ENCODE data around the gene HOXB8.

Gene HOXB8

DNA sequence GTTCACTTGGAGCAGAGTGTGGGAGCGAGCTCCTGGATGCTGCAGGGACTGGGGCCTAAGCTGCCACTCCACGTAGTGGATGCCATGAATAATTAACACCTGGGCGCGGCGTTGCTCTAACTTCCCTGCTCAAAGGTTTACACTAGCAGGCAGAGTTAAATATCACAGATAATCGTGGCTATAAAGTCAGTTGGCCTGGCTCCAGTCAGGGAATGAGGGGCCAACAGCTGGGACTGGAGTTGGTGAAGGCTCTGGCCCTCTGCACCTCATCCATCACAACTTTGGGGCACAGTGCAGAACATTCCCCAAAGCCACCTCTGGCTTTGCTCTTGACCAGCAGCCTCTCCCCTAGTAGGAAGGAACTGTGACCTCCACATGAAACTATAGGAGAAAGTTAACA, 47.9 kb downstream of the HOXB8 start:
- Histone ChIP-seq H3K27me3 (ENCODE audit: insufficient read depth, low read length) (no peaks in the 10 kb centered on the region), H3K36me3 (ENCODE audit: insufficient read depth, low read length) (no peaks in the 10 kb centered on the region), H4K20me1 (ENCODE audit: insufficient read depth, low read length) (no peaks in the 10 kb centered on the region), H3K9me3 (ENCODE audit: low read length) (no peaks in the 10 kb centered on the region), H3K79me2 (ENCODE audit: insufficient read depth, low read length) (no peaks in the 10 kb centered on the region), H3K9ac (ENCODE audit: low read length) (no peak overlapping the region), H2AFZ (ENCODE audit: low read length) (no peak overlapping the region), H3K4me1 (ENCODE audit: insufficient read depth, low read length, severe bottlenecking) (no peaks in the 10 kb centered on the region), H3F3A (ENCODE audit: insufficient read depth, low read length) (no peaks in the 10 kb centered on the region), H3K4me3 (ENCODE audit: low read depth, low read length, poor library complexity, severe bottlenecking) (no peak overlapping the region), H3K27ac (ENCODE audit: low read depth, low read length, poor library complexity, severe bottlenecking) (no peak overlapping the region), H3K4me2 (ENCODE audit: low read length) (no peak overlapping the region), H3K9me2 (ENCODE audit: low read depth, low read length) (no peaks in the 10 kb centered on the region)
- TF ChIP-seq EZH2 (IDR thresholded peaks at IDR 0.05; ENCODE audit: borderline replicate concordance, low read length), result no peak
- TF ChIP-seq, protein P1, sequence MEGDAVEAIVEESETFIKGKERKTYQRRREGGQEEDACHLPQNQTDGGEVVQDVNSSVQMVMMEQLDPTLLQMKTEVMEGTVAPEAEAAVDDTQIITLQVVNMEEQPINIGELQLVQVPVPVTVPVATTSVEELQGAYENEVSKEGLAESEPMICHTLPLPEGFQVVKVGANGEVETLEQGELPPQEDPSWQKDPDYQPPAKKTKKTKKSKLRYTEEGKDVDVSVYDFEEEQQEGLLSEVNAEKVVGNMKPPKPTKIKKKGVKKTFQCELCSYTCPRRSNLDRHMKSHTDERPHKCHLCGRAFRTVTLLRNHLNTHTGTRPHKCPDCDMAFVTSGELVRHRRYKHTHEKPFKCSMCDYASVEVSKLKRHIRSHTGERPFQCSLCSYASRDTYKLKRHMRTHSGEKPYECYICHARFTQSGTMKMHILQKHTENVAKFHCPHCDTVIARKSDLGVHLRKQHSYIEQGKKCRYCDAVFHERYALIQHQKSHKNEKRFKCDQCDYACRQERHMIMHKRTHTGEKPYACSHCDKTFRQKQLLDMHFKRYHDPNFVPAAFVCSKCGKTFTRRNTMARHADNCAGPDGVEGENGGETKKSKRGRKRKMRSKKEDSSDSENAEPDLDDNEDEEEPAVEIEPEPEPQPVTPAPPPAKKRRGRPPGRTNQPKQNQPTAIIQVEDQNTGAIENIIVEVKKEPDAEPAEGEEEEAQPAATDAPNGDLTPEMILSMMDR (IDR thresholded peaks at IDR 0.05; ENCODE audit: low read length), result no peak

DNA sequence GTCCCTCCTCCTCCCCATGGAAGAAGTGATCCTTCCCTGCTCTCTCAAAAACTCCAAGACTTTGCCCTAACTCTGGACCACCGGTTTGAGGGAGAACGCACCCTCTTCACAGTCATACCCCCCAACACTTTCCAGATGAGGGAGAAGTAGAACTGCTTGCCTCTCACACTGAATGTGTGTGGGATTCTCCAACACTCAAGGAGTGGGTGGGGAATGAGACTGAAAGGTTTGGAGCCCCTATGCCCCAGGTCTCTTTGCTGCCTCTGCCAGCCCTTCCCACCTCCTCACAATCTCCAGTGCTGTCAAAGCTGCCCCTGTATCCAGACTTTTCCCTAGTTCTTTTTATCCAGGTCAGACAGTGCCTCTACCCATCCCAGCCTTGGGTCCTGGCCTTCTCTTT, 48.4 kb downstream of the HOXB8 start:
- Histone ChIP-seq H3F3A (ENCODE audit: insufficient read depth, low read length) (no peaks in the 10 kb centered on the region), H3K36me3 (ENCODE audit: insufficient read depth, low read length) (no peaks in the 10 kb centered on the region), H3K4me2 (ENCODE audit: low read length) (no peak overlapping the region), H3K4me1 (ENCODE audit: insufficient read depth, low read length, severe bottlenecking) (no peaks in the 10 kb centered on the region), H3K9me3 (ENCODE audit: low read length) (no peaks in the 10 kb centered on the region), H2AFZ (ENCODE audit: low read length) (no peak overlapping the region), H3K9ac (ENCODE audit: low read length) (no peak overlapping the region), H3K27me3 (ENCODE audit: insufficient read depth, low read length) (no peaks in the 10 kb centered on the region), H3K4me3 (ENCODE audit: low read depth, low read length, poor library complexity, severe bottlenecking) (no peak overlapping the region), H3K9me2 (ENCODE audit: low read depth, low read length) (no peaks in the 10 kb centered on the region), H3K79me2 (ENCODE audit: insufficient read depth, low read length) (no peaks in the 10 kb centered on the region), H3K27ac (ENCODE audit: low read depth, low read length, poor library complexity, severe bottlenecking) (no peak overlapping the region), H4K20me1 (ENCODE audit: insufficient read depth, low read length) (no peaks in the 10 kb centered on the region)
- TF ChIP-seq, protein P1 (IDR thresholded peaks at IDR 0.05; ENCODE audit: low read length), result no peak
- TF ChIP-seq EZH2 (IDR thresholded peaks at IDR 0.05; ENCODE audit: borderline replicate concordance, low read length), result no peak

DNA sequence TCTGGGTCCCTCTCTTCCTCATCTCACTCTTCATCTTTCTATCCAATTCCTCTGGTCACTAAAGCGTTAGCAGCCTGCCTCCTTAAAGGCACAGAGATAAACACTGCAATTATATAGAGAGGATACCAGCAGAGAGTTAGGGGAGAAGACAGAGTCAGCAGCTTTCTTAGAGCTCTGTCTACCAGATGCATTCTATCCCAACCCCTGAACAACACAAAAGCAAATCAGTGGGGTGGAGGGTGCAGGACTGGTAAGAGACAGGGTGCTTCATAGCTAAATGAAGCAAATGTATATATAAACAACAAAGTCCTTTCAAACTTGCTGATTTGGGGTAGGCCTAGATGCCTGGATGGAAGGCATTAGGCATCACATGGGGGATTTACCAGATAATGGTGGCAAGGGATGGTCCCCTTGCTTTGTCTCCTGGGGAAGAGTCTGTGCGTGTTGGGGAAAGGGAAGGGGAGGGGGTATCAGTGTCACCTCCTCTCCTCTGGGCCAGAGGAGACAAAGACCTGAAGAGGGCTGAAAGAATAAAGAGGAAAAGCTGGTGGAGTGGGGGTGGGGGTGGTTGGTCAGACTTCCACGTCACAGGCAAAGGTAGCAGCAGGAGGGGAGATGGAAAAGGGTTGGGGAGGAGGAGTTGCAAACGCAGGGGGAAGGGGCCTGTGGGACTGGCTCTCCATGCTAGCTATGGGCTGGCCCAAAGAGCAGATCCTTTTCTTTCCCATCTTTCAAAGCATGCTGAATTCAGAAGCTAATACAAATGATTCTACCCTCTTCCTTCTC, 49.0 kb downstream of the HOXB8 start:
- no peaks in the 10 kb centered on the region for H3K36me3 ChIP-seq (ENCODE audit: insufficient read depth, low read length)
- H2AFZ ChIP-seq (ENCODE audit: low read length), result no peak overlapping the region
- no peaks in the 10 kb centered on the region for H3K9me3 ChIP-seq (ENCODE audit: low read length)
- no peak overlapping the region for H3K4me2 ChIP-seq (ENCODE audit: low read length)
- no peaks in the 10 kb centered on the region for H4K20me1 ChIP-seq (ENCODE audit: insufficient read depth, low read length)
- no peak for TF ChIP-seq EZH2 (IDR thresholded peaks at IDR 0.05; ENCODE audit: borderline replicate concordance, low read length)
- TF ChIP-seq, protein P1 (IDR thresholded peaks at IDR 0.05; ENCODE audit: low read length), result no peak
- no peaks in the 10 kb centered on the region for H3K27me3 ChIP-seq (ENCODE audit: insufficient read depth, low read length)
- no peak overlapping the region for H3K4me3 ChIP-seq (ENCODE audit: low read depth, low read length, poor library complexity, severe bottlenecking)
- no peak overlapping the region for H3K27ac ChIP-seq (ENCODE audit: low read depth, low read length, poor library complexity, severe bottlenecking)
- H3F3A ChIP-seq (ENCODE audit: insufficient read depth, low read length), result no peaks in the 10 kb centered on the region
- no peaks in the 10 kb centered on the region for H3K9me2 ChIP-seq (ENCODE audit: low read depth, low read length)
- no peaks in the 10 kb centered on the region for H3K79me2 ChIP-seq (ENCODE audit: insufficient read depth, low read length)
- H3K9ac ChIP-seq (ENCODE audit: low read length), result no peak overlapping the region
- no peaks in the 10 kb centered on the region for H3K4me1 ChIP-seq (ENCODE audit: insufficient read depth, low read length, severe bottlenecking)

Measured in OCI-LY1 (cell line).